GM18520 (cell line): Measurements from ENCODE around the gene UTP11.
"Not testable (repeated sequence)": the region's sequence is repeated elsewhere in the genome, so short reads cannot be mapped to it uniquely, and the experiment has no call there.

Source experiments
- ATAC-seq: cut with Tn5 transposase; IDR thresholded peaks from one replicate; pipeline ENCODE4 v1.9.1; 2021; ENCODE audit not compliant: unreplicated experiment

Gene UTP11

DNA sequence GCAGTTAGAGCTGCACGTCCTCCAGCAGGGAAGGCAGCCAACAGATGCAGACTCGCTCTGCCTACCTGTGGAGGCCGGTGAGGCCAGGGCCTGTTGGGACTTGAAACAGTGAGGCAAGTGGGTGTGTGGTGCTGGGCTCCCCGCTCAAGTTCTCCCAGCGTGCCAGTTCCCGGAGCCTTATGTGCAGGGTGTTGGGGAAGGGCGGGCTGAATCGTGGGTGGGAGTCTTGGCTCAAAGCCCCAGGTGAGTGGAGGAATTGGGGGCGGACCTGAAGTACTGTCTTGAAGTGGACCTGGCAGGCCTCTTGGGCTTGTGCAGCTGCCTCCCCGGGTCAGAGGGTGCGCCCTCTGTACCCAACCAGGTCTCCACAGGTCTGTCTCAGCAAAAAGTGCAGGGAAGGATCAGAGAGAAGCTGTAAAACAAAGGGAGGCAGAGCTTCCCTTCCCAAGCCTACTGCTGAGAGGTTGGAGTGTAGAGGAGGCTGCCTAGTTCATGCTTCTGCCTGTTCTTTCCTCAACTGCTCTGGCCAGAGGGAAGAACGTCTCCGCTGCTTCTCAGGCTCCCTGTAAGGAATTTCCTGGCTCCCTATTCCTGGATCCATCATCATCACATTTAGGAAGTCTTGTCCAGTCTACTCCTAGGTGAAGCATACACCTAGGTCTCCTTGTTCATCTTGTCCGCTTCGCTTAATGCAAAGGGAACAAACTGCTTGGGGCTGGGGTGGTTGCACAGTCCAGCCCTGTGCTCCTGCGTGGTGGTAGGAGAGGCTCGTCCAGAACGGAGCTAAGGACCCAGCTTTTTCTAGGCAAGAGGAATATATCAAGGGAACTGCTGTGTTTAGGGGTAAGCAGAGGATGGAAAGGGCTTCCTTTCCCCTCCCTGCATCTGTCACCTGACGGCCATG is 14.9 kb downstream of the UTP11 start:
- no peak for ATAC-seq

DNA sequence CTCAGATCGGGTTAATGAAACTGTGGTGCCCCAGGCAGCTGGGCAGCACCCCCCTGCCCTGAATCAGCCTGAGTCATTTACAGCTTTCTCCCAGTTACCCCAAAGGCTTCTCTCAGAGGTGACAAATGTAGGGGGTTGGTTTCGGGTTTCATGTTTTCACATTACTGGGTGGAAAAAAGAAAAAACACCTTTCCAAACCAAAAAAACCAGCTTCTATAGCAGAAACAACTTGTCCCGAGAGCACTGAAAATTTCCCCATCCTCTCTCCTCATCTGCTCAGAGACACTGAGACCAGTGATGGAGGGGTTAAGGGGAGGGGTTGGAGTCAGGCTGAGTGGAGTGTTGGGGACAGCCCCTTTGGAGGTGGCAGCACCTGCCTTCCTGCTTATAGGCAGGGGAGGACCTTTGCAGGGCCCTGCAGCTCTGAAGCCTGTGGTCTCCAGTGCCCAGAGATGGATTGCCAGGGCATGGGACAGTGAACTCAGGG is 15.6 kb downstream of the UTP11 start:
- ATAC-seq = peak; percentile 60

DNA sequence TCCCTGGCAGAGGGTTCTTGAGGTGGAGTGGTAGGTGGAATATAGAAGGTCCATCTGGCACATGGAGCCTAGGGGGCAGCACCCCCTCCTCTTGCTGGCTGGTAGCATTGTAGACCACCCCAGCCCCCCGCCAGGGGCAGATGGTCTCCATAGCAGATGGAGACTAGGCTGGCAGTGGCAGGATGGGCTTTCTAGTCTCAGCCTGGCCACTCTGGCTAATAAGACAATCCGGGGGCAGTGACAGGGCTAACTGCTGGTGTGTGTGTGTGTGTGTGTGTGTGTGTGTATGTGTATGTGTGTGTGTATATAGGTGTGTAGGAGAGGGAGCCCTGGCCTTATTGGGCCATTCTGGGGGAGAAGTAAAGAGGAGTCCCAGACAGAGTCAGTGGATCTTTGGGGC is 16.1 kb downstream of the UTP11 start:
- ATAC-seq = no peak

DNA sequence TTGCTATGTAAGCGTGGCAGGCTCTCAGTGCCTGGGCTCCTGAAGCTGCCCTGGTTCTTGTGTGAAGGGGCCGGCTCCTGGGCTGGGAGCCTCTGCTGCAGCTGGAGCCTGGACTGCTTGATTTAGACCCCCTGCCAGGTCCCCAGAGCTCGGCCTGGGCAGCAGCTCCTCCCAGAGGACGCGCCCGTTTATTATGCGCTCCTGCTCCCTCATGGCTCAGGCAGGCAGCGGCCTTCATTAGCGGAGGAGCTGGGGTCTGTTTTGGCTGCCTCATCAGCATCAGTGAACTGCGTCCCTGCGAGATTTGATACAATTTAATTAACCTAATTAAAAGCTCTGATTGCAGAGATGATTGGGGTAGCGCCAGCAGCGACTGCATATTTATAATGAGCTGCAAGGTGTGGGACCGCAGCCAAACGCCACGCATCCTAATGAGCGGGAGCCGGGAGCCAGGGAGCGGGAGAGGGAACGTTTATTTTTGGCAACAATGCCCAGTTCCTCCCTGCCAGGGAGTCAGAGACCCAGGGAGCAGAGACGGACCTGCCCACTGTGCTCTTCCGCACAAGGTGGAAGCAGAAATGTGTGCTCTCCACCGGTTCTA is 16.6 kb downstream of the UTP11 start:
- no peak for ATAC-seq

DNA sequence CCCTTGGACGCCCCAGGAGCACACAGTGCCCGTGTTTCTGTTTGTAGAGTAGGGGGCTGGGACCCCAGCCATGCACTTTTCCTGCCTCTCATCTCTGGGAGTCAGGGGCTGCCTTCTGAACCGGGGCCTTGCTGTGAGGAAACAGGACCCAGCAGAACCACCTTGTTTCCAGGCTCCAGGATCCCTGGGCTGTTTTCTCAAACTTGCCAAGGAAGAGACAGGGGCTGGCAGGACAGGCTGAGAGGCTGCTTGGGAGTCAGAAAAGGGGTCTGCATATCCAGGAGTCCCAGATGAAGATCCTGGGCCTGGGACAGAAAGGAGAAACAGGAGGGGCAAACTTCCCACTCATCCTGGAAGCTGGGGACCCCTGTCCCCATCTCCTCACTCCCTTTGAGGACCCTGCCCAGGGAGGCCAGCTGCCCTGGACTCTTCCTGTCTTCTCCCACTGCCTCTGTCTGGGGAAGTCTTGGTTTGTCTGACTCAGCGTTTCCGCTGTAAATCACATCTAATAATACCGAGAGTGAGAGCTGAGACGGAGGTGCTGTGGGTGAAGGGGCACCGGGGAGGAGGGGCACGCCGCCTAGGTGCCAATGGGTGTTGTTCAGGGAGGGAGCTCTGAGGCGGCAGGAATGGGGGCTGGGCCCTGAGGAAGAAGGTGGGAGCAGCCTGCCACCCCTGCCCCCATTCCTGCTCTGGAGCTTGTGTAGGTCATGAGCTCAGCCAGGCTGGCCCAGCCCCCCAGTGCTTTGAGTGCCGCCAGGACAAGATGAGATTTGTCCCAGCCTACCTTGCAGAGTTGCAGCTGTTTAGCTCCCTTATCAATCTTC is 17.4 kb downstream of the UTP11 start:
- peak; percentile 24 for ATAC-seq

DNA sequence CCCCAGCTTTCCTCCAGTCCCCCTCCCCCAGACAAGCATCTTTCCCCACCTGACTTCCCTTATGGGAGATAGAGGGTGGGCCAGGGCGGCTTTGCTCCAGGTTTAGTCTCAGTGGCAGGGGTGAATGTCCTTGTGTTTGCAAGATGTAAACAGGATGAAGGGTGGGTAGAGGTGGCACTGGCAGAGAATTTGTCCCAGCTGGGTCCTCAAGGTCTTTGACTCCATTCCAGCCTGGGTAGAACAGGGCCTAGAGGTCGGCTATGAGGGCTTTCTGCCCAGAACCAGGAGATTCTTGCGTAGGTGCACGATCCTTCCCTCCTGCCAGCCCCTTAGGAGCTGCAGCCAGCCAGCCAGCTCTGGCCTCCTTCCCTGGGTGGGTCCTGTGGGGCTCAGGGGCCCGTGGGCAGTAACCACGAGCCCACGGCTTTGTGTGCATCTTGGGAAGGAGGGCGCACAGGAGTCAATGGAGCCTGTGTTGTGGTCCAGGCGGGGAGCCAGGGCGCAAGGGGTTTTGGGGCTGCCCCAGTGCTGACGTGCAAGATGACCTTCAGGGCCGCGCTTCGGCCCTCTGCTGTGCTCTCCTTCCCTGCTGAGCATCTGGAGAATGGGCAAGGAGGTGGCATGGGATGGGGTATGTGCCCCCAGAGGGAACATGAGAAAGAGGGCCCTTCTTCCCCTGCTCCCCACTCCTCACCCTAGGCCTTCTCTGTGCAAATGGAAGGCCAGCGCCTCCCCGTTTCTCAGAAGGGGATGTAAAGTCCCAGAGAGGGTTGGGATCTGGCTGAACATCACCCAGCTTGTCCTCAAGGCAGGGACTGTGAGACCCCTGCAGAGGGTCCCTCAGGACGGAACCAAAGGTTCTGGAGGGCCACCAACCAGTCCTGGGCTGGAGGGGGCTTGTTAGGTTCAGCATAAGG is 18.3 kb downstream of the UTP11 start:
- no peak for ATAC-seq

DNA sequence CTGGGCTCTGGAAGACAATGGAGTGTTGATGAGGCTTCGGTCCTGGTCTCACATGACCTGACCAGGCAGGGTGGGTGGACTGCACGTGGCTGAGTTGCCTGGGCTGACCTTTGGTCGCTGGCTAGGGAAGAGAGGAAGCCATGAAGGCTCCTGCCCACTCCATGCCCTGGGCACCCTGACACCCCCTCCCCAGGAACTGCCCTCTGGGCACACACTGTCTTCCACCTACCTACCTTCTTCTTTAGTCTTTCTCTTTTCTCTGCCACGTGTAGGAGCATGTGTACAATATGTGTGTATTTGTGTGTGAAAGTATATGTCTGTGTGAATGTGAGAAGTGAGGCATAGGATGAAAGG is 19.0 kb downstream of the UTP11 start:
- no peak for ATAC-seq

DNA sequence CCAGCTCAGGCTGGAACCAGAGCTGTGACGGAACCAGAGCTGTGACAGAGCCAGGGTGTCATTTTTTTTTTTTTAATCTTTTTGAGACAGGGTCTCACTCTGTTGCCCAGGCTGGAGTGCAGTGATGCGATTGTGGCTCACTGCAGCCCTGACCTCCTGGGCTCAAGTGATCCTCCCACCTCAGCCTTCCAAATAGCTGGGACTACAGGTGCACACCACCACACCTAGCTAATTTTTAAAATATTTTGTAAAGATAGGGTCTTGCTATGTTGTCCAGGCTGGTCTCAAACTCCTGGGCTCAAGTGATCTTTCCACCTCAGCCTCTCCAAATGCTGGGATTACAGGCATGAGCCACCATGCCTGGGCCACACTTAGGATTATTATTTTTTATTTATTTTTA is 20.5 kb downstream of the UTP11 start:
- ATAC-seq = not testable (repeated sequence)

DNA sequence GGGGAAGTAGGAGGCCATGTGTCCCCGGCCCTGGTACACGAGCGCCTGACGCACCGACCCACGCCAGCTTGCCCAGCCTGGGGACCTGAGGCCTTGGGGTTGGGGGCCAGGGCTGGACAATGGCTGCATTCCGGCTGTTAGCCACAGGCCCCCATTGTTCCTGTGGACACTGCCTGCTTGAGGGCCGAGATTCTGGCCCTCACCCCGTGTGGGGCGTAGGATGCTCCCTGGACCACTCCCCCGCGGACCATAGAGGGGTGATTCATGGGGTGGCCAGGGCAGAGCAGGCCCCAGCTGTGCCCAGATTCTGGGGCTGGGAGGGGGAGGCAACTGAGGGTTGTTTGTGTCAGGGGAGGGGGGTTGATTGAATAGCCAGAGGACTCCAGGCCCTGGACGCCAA is 22.3 kb downstream of the UTP11 start:
- ATAC-seq = no peak

DNA sequence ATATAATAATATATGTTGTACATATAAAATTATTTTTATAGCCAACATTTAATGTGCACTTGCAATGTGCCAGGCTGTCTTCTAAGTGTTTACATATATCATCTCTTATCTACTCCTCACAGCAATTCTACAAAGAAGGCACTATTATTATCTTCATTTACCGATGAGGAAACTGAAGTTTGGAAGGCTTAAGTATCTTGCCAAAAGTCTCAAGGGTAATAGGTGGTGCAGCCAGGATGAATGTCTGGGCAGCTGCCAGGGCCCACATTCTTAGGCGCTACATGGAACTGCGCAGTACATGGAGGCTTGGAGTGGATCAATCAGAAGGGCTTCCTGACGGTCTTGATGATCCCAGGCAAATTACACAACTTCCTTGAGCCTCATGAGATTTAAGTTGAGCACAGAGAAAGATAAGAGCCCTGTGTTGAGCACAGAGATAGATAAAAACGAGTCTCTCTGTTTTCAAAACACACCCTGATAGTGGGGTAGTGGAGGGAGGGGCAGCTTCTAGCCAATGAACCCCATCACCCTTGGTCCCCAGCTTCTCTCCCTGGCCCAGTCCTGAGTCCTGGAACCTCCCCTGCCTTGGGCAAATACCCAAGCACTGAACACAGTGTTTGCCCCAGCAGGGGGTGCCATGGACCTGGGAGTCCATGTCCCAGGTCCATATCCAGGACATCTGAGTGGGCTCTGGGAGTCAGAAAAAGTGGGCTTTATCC is 24.8 kb downstream of the UTP11 start:
- ATAC-seq = no peak

DNA sequence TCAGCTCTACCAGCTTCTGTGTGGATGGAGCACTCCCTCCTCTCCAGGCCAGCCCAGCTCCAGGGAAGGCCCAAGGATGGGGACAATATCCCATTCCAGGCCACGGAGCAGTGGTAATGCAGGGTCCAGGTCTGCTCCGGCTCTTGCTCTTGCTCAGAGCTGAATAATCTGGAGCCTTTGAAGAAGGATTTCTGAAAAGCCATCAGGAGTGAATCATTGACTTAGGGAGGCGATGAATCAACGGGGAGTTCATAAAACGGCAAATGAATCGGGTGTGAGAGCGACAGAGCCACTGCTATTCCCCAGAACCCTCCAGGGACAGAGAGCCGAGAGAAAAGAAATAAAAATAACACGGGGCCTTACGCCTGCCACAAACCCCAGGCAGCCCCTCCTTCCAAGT is 26.3 kb downstream of the UTP11 start:
- ATAC-seq = no peak

DNA sequence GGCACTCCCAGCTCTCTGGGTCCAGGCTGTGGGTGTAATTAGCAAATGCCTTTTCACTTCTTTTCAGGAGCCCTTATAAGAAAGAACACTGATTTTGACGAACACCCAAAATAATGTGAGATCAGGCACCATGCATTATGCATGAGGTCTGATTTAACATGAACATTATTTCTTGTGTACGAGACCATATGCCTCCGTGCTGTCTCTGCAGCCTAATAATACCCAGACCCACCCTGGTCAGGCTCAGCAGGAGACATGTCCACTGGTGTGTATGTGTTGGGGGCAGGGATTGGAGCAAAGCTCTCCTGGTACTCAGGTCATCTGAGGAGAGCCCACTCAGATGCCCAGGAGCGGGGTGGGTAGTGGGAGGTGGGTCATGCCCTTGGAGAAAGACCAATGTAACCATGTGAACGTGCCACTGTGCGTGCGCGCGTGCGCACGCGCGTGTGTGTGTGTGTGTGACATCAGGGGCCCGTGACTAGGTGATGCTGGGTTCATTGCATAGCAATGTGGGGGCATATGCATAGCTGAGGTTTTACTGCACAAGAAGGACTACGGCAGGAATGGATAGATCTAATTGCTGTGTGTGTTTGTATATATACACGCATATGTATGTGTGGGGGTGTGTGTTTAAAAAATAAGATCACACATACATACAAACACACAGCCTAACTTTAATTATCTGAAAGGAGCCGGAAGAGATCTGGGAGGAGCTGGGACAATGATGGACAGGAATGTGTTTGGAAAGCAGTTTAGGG is 27.0 kb downstream of the UTP11 start:
- no peak for ATAC-seq

DNA sequence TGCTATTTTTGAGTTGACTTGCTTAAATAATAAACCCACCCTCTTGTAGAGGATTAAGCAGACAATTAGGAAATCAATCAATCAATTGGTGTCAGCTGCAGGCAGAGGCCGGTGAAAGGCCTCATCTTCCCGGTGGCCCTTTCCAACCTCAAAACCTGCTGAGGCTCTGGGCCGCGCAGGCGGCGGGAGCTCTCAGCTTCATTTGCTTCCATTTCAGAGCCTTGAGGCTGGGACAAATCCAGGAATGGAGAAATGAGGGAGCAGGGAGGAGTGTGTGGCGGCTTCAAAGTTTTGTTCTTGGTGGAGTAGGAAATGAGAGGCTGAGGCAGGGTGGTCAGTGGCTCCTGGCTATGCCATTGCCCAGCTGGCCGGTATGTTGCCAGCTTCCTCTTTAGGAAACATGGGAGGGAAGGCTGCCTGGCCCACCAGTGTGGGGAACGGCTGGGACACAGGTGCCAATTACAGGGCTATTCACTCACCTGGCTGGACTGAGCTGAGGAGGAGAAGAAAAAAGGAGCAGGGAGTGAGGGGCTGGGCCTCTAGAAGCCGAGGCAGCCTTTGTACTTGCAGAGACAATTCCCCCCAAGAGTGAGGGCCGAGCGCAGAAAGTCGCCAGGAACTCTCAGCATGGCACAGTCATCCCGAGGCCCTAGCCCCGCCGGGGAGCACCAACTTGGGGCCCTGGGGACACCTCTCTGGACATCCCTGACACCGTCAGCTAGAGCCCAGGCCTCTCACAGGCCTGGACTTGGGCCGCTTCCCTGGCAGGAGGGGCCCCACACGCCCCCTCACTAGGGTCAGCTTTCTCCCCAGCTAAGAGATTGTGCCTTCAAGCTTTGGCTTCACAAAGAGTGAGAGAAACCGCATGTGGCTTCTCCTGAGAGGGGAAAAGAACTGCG is 29.7 kb downstream of the UTP11 start:
- no peak for ATAC-seq

DNA sequence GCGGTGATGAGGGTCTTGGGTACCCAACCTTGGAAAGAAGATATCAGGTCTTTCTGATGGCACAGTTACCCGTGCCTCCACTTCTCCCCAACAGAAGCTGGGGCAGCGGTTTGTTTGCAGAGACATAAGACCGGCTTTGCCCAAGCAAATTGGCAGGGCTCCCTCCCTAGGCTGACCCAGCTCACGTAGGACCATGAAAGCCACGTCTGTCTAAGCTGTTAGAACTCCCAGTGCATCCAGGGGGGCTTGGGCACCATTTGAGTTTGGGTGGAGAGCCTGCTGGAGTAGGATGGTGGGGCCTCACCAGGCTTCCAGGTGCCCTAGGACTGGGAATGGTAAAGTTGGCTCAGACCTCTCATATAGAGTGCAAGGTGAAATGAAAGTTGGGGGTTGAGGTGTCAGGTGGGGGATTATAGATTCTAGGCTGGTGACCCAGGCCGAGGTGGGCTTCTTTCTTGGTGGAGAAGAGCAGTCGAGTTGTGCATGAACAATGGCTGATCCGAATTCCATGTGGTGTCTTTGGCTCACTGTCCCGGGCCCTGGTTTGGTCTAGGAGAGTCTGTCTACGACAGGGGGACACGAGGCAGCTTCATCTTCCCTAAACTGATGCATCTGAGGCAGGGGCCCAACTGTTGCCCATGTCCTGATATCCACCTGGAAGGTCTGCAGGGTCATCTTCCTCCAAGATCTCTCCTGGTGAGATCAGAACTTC is 30.7 kb downstream of the UTP11 start:
- no peak for ATAC-seq

DNA sequence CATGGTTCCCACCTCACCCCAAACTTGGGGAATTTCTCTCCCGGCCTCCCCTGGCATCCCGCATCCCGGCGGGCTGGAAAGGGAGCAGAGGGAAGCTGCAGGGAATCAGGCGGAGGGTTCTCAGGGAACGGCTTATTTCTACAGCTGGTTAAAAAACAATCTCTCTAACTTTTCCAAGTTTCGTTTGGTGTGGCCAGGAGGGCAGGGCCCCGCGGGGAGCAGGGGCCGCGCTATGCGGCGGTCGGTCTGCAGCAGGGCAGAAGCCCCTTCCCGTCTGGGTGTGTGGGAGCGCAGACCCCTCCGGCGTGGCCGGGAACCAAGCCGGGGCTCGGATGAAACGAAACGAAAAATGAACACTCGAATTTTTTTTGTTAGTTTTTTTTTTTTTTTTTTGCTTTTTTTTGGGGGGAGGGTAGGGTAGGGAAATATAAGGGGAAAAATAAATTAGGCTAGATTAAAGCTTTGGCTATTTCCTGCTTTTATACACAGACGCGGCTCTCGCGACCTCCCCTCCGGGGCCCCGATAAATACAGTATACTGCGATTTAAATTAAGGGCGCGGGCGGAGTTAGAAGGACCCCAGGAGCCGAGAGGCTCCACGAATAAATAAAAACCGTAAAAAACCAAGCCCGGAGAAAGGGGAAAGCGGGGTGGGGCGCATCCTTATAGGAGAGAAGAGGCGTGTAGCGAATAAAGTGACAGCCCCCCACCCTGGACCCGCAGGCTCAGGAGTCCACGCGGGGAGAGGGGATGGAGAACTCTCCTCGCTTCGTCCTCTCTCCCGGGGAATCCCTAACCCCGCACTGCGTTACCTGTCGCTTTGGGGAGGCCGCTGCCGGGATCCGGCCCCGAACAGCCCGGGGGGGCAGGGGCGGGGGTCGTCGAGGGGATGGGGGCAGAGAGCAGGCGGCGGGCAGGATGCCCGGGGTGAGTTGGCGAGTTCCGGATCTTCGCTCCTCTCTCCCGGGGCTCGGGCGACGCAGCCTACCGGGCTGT is 32.0 kb downstream of the UTP11 start:
- no peak for ATAC-seq
